ENCODE results near the gene LDLRAP1.

DNA sequence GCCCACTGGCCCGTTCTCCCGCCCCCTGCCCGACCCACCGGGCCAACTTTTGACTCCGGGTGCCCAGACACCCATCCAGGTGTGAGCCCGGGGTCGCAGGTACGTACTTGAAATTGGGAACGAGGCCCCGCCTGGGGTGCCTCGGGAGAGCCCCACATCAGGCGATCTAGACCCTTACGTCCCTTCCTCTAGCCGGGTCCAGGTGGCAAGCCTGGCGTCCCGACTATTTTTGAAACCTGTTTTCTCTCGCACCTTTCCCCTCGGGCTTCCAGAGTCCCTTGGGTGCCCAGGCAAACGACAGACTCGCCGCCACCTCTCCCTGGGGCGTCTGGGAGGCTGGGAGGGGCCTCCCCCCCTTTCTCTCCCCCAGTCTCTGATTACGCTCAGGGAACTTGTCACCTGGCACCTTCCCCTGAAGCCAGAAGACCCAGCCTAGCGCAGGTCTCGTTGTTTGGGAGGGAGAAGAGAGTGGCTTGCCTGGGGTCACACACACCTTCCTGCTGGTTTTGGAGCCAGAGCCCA, 898 bp downstream of the LDLRAP1 start:
- TF ChIP-seq, protein P1, sequence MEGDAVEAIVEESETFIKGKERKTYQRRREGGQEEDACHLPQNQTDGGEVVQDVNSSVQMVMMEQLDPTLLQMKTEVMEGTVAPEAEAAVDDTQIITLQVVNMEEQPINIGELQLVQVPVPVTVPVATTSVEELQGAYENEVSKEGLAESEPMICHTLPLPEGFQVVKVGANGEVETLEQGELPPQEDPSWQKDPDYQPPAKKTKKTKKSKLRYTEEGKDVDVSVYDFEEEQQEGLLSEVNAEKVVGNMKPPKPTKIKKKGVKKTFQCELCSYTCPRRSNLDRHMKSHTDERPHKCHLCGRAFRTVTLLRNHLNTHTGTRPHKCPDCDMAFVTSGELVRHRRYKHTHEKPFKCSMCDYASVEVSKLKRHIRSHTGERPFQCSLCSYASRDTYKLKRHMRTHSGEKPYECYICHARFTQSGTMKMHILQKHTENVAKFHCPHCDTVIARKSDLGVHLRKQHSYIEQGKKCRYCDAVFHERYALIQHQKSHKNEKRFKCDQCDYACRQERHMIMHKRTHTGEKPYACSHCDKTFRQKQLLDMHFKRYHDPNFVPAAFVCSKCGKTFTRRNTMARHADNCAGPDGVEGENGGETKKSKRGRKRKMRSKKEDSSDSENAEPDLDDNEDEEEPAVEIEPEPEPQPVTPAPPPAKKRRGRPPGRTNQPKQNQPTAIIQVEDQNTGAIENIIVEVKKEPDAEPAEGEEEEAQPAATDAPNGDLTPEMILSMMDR (conservative IDR thresholded peaks at IDR 0.05 in 1 of 2, IDR thresholded peaks at IDR 0.05 in 1 of 2; ENCODE audit: low read depth in 1 of 2, low read length in 2 of 2), result no peak
- TF ChIP-seq EZH2 (IDR thresholded peaks at IDR 0.05; ENCODE audit: low read length, missing control alignments), result no peak

Data from fibroblast of lung (primary cell).